Sigmoid colon (tissue), 7 donors: ENCODE results near the gene ASCL2. TPM values are rescaled to one million over a fixed set of nuclear protein-coding genes. Genes with fewer than 3 reads are reported as not detected.
A peak's percentile ranks its signal among the peaks of the same experiment; 100 is the strongest.

Experiments used
- DNase-seq: peaks from one replicate; pipeline ENCODE4 v3.0.0-alpha.2; 2019
- H3K27ac ChIP-seq, 4 donors: fragments of 200-600 bp; sonication (generic); one replicate each; pipeline ENCODE4 v1.5.1; 2016 to 2019; ENCODE audit warnings: mild to moderate bottlenecking in 1 of 4
- H3K27me3 ChIP-seq, 3 donors: fragments of 200-600 bp; sonication (generic); one replicate each; pipeline ENCODE4 v1.5.1; 2019; ENCODE audit warnings: mild to moderate bottlenecking in 1 of 3
- H3K36me3 ChIP-seq, 4 donors: fragments of 200-600 bp; sonication (generic); one replicate each; pipeline ENCODE4 v1.5.1; 2016 to 2019
- H3K4me1 ChIP-seq, 4 donors: fragments of 200-600 bp; sonication (generic); one replicate each; pipeline ENCODE4 v1.5.1; 2017 to 2019
- H3K4me3 ChIP-seq, 4 donors: fragments of 200-600 bp; sonication (generic); one replicate each; pipeline ENCODE4 v1.5.1; 2017 to 2019; ENCODE audit warnings: mild to moderate bottlenecking in 2 of 4, moderate library complexity in 1 of 4
- H3K9me3 ChIP-seq, 4 donors: fragments of 200-600 bp in 3 of 4; sonication (generic) in 3 of 4; one replicate each; pipeline versions ENCODE4 v1.5.1 to v1.6.1; 2013 to 2019
- CTCF ChIP-seq, 4 experiments: fragments of 450-650 bp in 3 of 4; fragments of 200-600 bp in 1 of 4; IDR thresholded peaks; one replicate each; pipeline ENCODE4 v1.5.1; 2016 to 2019; ENCODE audit warnings: antibody characterized with exemption in 4 of 4, mild to moderate bottlenecking in 3 of 4, moderate library complexity in 2 of 4
- EP300 ChIP-seq, 4 donors: sonication (generic); formaldehyde crosslinking; IDR thresholded peaks; one replicate each; pipeline ENCODE4 v1.6.1; 2017; ENCODE audit warnings: antibody characterized with exemption in 4 of 4
- POLR2A ChIP-seq, 2 donors: fragments of 450-650 bp; IDR thresholded peaks; one replicate each; pipeline ENCODE4 v1.6.1; 2016; ENCODE audit warnings: antibody characterized with exemption in 2 of 2, mild to moderate bottlenecking in 2 of 2, moderate library complexity in 2 of 2
- POLR2AphosphoS5 ChIP-seq, 4 donors: sonication (generic); formaldehyde crosslinking; IDR thresholded peaks; one replicate each; pipeline ENCODE4 v1.6.1; 2017; ENCODE audit warnings: antibody characterized with exemption in 4 of 4
- WGBS, 2 donors: extraction: QIAGEN DNeasy Blood & Tissue Kit; methylation state at CpG; one replicate each; pipeline ENCODE4 v1.1.7; 2013; 5-methylcytosine and 5-hydroxymethylcytosine counted together
- intact Hi-C: fragments of 100-400 bp; cut with DNase I; formaldehyde crosslinking; loops from one replicate; pipeline ENCODE4 v1.15.1; 2023
- polyA plus RNA-seq, 3 donors: library from polyadenylated mRNA; stranded (reverse); fragments of 200-250 nt; gene quantifications; one replicate each; pipeline ENCODE4 v1.2.3, GENCODE V29; 2013
- total RNA-seq, 4 donors: library from RNA; depleted of rRNA; stranded (reverse); fragments of >200 nt; gene quantifications; one replicate each; pipeline ENCODE4 v1.1.0, GENCODE V29; 2016
- donor health status: healthy with polysubstance abuse.
- donor health status: Bipolar disorder and iron deficiency.
- donor health status: healthy.

The ASCL2 gene
- total and polyA plus RNA-seq, 7 donors: 0.28 to 4.8 (median 1.2) TPM; not detected in 2

GRCh38 chr11:2308713-2309112 is 38.3 kb upstream of the ASCL2 start:
- no peak for TF ChIP-seq CTCF (IDR thresholded peaks at IDR 0.05)
- no peak for TF ChIP-seq EP300 (IDR thresholded peaks at IDR 0.05)
- no peak for TF ChIP-seq POLR2AphosphoS5 (IDR thresholded peaks at IDR 0.05)
- no peak for TF ChIP-seq POLR2A (IDR thresholded peaks at IDR 0.05)
- H3K4me1 ChIP-seq: peaks cover 0 to 71% (median 65%) of the 10 kb centered on the region in 4 donors
- H3K27me3 ChIP-seq: no peaks in the 10 kb centered on the region
- H3K4me3 ChIP-seq: no peak overlapping the region
- H3K27ac ChIP-seq: peak overlapping the region in 1 of 4 donors; percentile 10
- H3K9me3 ChIP-seq: no peaks in the 10 kb centered on the region
- peak; percentile 66 for DNase-seq
- intact Hi-C loops: loop anchor here (5.0 to 10.0 kb wide), 3 partner anchors 94 to 579 kb away; partner anchors contain the start of genes CDKN1C and TSSC4
- 69 to 94% methylated on average over 7 of the region's 7 CpGs for WGBS, 2 donors
- H3K36me3 ChIP-seq: no peaks in the 10 kb centered on the region

GRCh38 chr11:2307501-2308331 is 37.3 kb upstream of the ASCL2 start:
- H3K27ac ChIP-seq: peak overlapping the region; percentile 87 to 94 (median 92)
- H3K4me1 ChIP-seq: peaks cover 0 to 71% (median 65%) of the 10 kb centered on the region in 4 donors
- WGBS, 2 donors: 78 to 92% methylated on average over 23 of the region's 23 CpGs
- no peak for TF ChIP-seq POLR2A (IDR thresholded peaks at IDR 0.05)
- no peak for TF ChIP-seq POLR2AphosphoS5 (IDR thresholded peaks at IDR 0.05)
- TF ChIP-seq CTCF (IDR thresholded peaks at IDR 0.05): no peak
- TF ChIP-seq EP300 (IDR thresholded peaks at IDR 0.05): no peak
- H3K27me3 ChIP-seq: no peaks in the 10 kb centered on the region
- intact Hi-C loops: loop anchor here (5.0 to 10.0 kb wide), 3 partner anchors 95 to 580 kb away; partner anchors contain the start of genes CDKN1C and TSSC4
- no peaks in the 10 kb centered on the region for H3K36me3 ChIP-seq
- H3K9me3 ChIP-seq: no peaks in the 10 kb centered on the region
- no peak overlapping the region for H3K4me3 ChIP-seq
- peak; percentile 65 for DNase-seq

GRCh38 chr11:2306877-2307500 is 36.6 kb upstream of the ASCL2 start:
- WGBS, 2 donors: 55 to 64% methylated on average over 14 of the region's 14 CpGs
- TF ChIP-seq EP300 (IDR thresholded peaks at IDR 0.05) (no peak), POLR2A (IDR thresholded peaks at IDR 0.05) (no peak)
- peak; percentile 89 for DNase-seq
- H3K27me3 ChIP-seq: no peaks in the 10 kb centered on the region
- peaks cover 0 to 71% (median 62%) of the 10 kb centered on the region in 4 donors for H3K4me1 ChIP-seq
- H3K9me3 ChIP-seq: no peaks in the 10 kb centered on the region
- peak overlapping the region; percentile 87 to 94 (median 92) for H3K27ac ChIP-seq
- intact Hi-C loops: loop anchor here (5.0 to 10.0 kb wide), 3 partner anchors 95 to 580 kb away; partner anchors contain the start of genes CDKN1C and TSSC4
- no peak overlapping the region for H3K4me3 ChIP-seq
- no peaks in the 10 kb centered on the region for H3K36me3 ChIP-seq

GRCh38 chr11:2306452-2306823 is 36.0 kb upstream of the ASCL2 start:
- no peaks in the 10 kb centered on the region for H3K36me3 ChIP-seq
- H3K4me1 ChIP-seq: peaks cover 0 to 68% (median 57%) of the 10 kb centered on the region in 4 donors
- H3K27me3 ChIP-seq: no peaks in the 10 kb centered on the region
- DNase-seq: peak; percentile 97
- no peaks in the 10 kb centered on the region for H3K9me3 ChIP-seq
- intact Hi-C loops: loop anchor here (5.0 to 10.0 kb wide), 3 partner anchors 96 to 581 kb away; partner anchors contain the start of genes CDKN1C and TSSC4
- peak overlapping the region; percentile 87 to 94 (median 92) for H3K27ac ChIP-seq
- TF ChIP-seq EP300 (IDR thresholded peaks at IDR 0.05) (peak in 2 of 4 donors; percentile 51 to 80), CTCF (IDR thresholded peaks at IDR 0.05) (no peak), POLR2AphosphoS5 (IDR thresholded peaks at IDR 0.05) (peak; percentile 91 to 98 (median 96)), POLR2A (IDR thresholded peaks at IDR 0.05) (no peak)
- peak overlapping the region in 3 of 4 donors; percentile 7 to 23 (median 22) for H3K4me3 ChIP-seq
- WGBS, 2 donors: 32 to 50% methylated on average over 4 of the region's 4 CpGs
